Keratinocyte (primary cell): ENCODE measurements around the gene UNC119B. TPM values are rescaled to one million over a fixed set of nuclear protein-coding genes. Genes with fewer than 3 reads are reported as not detected.
A peak's percentile ranks its signal among the peaks of the same experiment; 100 is the strongest.

Experiments used
- DNase-seq: peaks from one replicate; pipeline ENCODE4 v3.0.0-alpha.2; 2011; ENCODE audit warnings: low read depth, missing footprints, low spot score
- FAIRE-seq: peaks from 2 replicates; lab custom pipeline; 2011; peaks lifted over from hg19 to GRCh38; lab: Jason Lieb, UNC
- H2AFZ ChIP-seq: 2 replicates; pipeline ENCODE4 v1.6.0; 2012; ENCODE audit warnings: low read length, control low read depth, inconsistent platforms; ENCODE audit not compliant: control insufficient read depth
- H3K27ac ChIP-seq: 2 replicates; pipeline ENCODE4 v1.5.1; 2011; ENCODE audit warnings: low read length; ENCODE audit not compliant: control insufficient read depth, insufficient read depth
- H3K27me3 ChIP-seq: 3 replicates; pipeline ENCODE4 v1.6.0; 2011; ENCODE audit warnings: low read length; ENCODE audit not compliant: control insufficient read depth, insufficient read depth; ENCODE audit errors: extremely low read depth
- H3K36me3 ChIP-seq, 2 experiments: 2 replicates in 1 of 2; 3 replicates in 1 of 2; pipeline ENCODE4 v1.5.1; 2011; ENCODE audit warnings: low read length in 2 of 2, mild to moderate bottlenecking in 1 of 2; ENCODE audit not compliant: control insufficient read depth in 2 of 2, insufficient read depth in 2 of 2; ENCODE audit errors: extremely low read depth in 1 of 2
- H3K4me1 ChIP-seq: 3 replicates; pipeline ENCODE4 v1.5.1; 2011; ENCODE audit warnings: low read length; ENCODE audit not compliant: control insufficient read depth, insufficient read depth; ENCODE audit errors: extremely low read depth
- H3K4me2 ChIP-seq: 3 replicates; pipeline ENCODE4 v1.6.0; 2011; ENCODE audit warnings: low read depth, low read length; ENCODE audit not compliant: control insufficient read depth, insufficient read depth; ENCODE audit errors: extremely low read depth
- H3K4me3 ChIP-seq, 3 experiments: fragments of 200-600 bp in 1 of 3; sonication (generic) in 1 of 3; 2 replicates in 2 of 3; 3 replicates in 1 of 3; pipeline ENCODE4 v1.5.1; 2011 to 2016; ENCODE audit warnings: low read length in 3 of 3, mild to moderate bottlenecking in 3 of 3, control low read depth in 2 of 3, inconsistent platforms in 1 of 3, low read depth in 1 of 3, mixed read lengths in 1 of 3, mixed run types in 1 of 3, moderate library complexity in 1 of 3; ENCODE audit not compliant: control insufficient read depth in 2 of 3, insufficient read depth in 2 of 3; ENCODE audit errors: extremely low read depth in 1 of 3
- H3K79me2 ChIP-seq: 2 replicates; pipeline ENCODE4 v1.6.0; 2012; ENCODE audit warnings: low read length; ENCODE audit not compliant: control insufficient read depth, insufficient read depth
- H3K9ac ChIP-seq: 3 replicates; pipeline ENCODE4 v1.6.0; 2011; ENCODE audit warnings: low read length; ENCODE audit not compliant: control insufficient read depth, insufficient read depth; ENCODE audit errors: extremely low read depth
- H3K9me1 ChIP-seq: 3 replicates; pipeline ENCODE4 v1.6.0; 2011; ENCODE audit warnings: low read length; ENCODE audit not compliant: control insufficient read depth, insufficient read depth; ENCODE audit errors: extremely low read depth
- H3K9me3 ChIP-seq: 2 replicates; pipeline ENCODE4 v1.5.1; 2012; ENCODE audit warnings: low read depth, low read length; ENCODE audit not compliant: control insufficient read depth
- H4K20me1 ChIP-seq: 3 replicates; pipeline ENCODE4 v1.6.0; 2011; ENCODE audit warnings: low read length; ENCODE audit not compliant: control insufficient read depth, insufficient read depth; ENCODE audit errors: extremely low read depth
- CTCF ChIP-seq, 3 experiments: IDR thresholded peaks in 1 of 3; conservative IDR thresholded peaks in 1 of 3; optimal IDR thresholded peaks in 1 of 3; 2 replicates in 2 of 3; 3 replicates in 1 of 3; pipeline versions ENCODE3 to v1.5.1; 2011; ENCODE audit warnings: low read length in 3 of 3, mild to moderate bottlenecking in 3 of 3, moderate library complexity in 2 of 3, control low read depth in 1 of 3, inconsistent platforms in 1 of 3; ENCODE audit not compliant: insufficient read depth in 2 of 3; ENCODE audit errors: extremely low read depth in 1 of 3
- EZH2 ChIP-seq: IDR thresholded peaks from one replicate; pipeline ENCODE4 v1.6.1; 2012; ENCODE audit warnings: inconsistent platforms, mild to moderate bottlenecking, low read length, moderate library complexity
- dilution Hi-C: fragments of 300-500 bp; cut with MboI; formaldehyde crosslinking; loops from one replicate; pipeline ENCODE4 v1.7.0; 2020; ENCODE audit warnings: low sequenced_read_pairs; ENCODE audit not compliant: extremely low pct_ligation_motif_present
- polyA plus RNA-seq, 5 experiments: library from polyadenylated mRNA; depleted of rRNA in 3 of 5; stranded (reverse) in 3 of 5; stranded (forward) in 1 of 5; unstranded in 1 of 5; fragments of >200 nt; gene quantifications; 1 replicate in 1 of 5; 2 replicates in 3 of 5; 3 replicates in 1 of 5; pipeline versions ENCODE4 v1.2.1 to v1.2.3, GENCODE V29; 2011 to 2012; ENCODE audit warnings: missing spikeins in 2 of 5, low read depth in 1 of 5, low replicate concordance in 1 of 5

Gene UNC119B
- polyA plus RNA-seq, 1 donor (not counting 4 experiments of a cell fraction or from before 2014, with no cell fraction given): 22.0 TPM

GRCh38 chr12:120760349-120761254 is 50.3 kb downstream of the UNC119B start:
- peak overlapping the region; percentile 82 for H3K27ac ChIP-seq

GRCh38 chr12:120761519-120761934 is 51.3 kb downstream of the UNC119B start:
- Histone ChIP-seq H4K20me1 (no peaks in the 10 kb centered on the region), H3K9me1 (no peaks in the 10 kb centered on the region), H3K27ac (peak overlapping the region; percentile 82), H3K27me3 (no peaks in the 10 kb centered on the region), H3K36me3 (peaks cover 19 to 20% of the 10 kb centered on the region in 2 experiments), H3K4me1 (peaks cover 22% of the 10 kb centered on the region), H3K4me2 (peak overlapping the region; percentile 75), H2AFZ (peak overlapping the region; percentile 43), H3K79me2 (no peaks in the 10 kb centered on the region), H3K9ac (peak overlapping the region; percentile 57), H3K9me3 (no peaks in the 10 kb centered on the region), H3K4me3 (no peak overlapping the region)
- FAIRE-seq (peak; percentile 100), DNase-seq (peak; percentile 59)
- dilution Hi-C loops: no loop called here
- no peak for TF ChIP-seq CTCF (optimal IDR thresholded peaks at IDR 0.05 in 1 of 3, IDR thresholded peaks at IDR 0.05 in 1 of 3, conservative IDR thresholded peaks at IDR 0.05 in 1 of 3; ENCODE audit: extremely low read depth in 1 of 3, insufficient read depth in 2 of 3, low read length in 3 of 3)

More at GRCh38 chr12:120760349-120761254, 50.3 kb downstream of the UNC119B start:
- TF ChIP-seq CTCF (optimal IDR thresholded peaks at IDR 0.05 in 1 of 3, IDR thresholded peaks at IDR 0.05 in 1 of 3, conservative IDR thresholded peaks at IDR 0.05 in 1 of 3; ENCODE audit: extremely low read depth in 1 of 3, insufficient read depth in 2 of 3, low read length in 3 of 3) (no peak), EZH2 (no peak)
- H4K20me1 ChIP-seq: no peaks in the 10 kb centered on the region
- DNase-seq: no peak
- FAIRE-seq: peak; percentile 26
- no peaks in the 10 kb centered on the region for H3K9me1 ChIP-seq
- peaks cover 22% of the 10 kb centered on the region for H3K4me1 ChIP-seq
- peak overlapping the region; percentile 57 for H3K9ac ChIP-seq
- H3K4me2 ChIP-seq: peak overlapping the region; percentile 75
- dilution Hi-C loops: no loop called here
- no peaks in the 10 kb centered on the region for H3K79me2 ChIP-seq
- peaks cover 12 to 19% of the 10 kb centered on the region in 2 experiments for H3K36me3 ChIP-seq
- no peak overlapping the region for H3K4me3 ChIP-seq
- no peaks in the 10 kb centered on the region for H3K27me3 ChIP-seq
- H3K9me3 ChIP-seq: no peaks in the 10 kb centered on the region
- no peak overlapping the region for H2AFZ ChIP-seq
